ENCODE results near the gene ENPP1. TPM values are rescaled to one million over a fixed set of nuclear protein-coding genes. Genes with fewer than 3 reads are reported as not detected.

Gene ENPP1
- polyA plus RNA-seq, 1 of the 3 experiments (the other 2 are of a cell fraction): not detected

DNA sequence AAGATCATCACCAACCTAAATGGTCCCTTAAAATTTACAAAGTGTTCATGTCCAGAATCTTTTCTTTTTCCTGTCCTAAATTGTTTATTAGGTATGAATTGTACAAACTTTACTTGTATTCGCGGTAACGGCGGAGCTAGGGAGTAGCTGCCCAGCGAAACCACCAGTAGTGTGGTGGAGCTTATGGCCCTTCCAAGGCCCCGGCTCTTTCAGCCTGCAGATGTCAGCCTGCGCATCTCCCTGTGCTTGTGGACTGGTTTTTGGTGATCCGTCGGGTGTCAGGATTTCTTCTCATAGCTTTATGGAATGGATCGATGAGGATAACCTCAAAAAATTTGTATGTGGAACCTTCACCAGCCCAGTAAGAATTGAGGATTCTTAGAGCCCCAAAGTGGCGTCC, 27.2 kb upstream of the ENPP1 start (continued):
- TF ChIP-seq, protein P1, sequence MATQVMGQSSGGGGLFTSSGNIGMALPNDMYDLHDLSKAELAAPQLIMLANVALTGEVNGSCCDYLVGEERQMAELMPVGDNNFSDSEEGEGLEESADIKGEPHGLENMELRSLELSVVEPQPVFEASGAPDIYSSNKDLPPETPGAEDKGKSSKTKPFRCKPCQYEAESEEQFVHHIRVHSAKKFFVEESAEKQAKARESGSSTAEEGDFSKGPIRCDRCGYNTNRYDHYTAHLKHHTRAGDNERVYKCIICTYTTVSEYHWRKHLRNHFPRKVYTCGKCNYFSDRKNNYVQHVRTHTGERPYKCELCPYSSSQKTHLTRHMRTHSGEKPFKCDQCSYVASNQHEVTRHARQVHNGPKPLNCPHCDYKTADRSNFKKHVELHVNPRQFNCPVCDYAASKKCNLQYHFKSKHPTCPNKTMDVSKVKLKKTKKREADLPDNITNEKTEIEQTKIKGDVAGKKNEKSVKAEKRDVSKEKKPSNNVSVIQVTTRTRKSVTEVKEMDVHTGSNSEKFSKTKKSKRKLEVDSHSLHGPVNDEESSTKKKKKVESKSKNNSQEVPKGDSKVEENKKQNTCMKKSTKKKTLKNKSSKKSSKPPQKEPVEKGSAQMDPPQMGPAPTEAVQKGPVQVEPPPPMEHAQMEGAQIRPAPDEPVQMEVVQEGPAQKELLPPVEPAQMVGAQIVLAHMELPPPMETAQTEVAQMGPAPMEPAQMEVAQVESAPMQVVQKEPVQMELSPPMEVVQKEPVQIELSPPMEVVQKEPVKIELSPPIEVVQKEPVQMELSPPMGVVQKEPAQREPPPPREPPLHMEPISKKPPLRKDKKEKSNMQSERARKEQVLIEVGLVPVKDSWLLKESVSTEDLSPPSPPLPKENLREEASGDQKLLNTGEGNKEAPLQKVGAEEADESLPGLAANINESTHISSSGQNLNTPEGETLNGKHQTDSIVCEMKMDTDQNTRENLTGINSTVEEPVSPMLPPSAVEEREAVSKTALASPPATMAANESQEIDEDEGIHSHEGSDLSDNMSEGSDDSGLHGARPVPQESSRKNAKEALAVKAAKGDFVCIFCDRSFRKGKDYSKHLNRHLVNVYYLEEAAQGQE (IDR thresholded peaks at IDR 0.05; ENCODE audit: low read depth, low read length): no peak

DNA sequence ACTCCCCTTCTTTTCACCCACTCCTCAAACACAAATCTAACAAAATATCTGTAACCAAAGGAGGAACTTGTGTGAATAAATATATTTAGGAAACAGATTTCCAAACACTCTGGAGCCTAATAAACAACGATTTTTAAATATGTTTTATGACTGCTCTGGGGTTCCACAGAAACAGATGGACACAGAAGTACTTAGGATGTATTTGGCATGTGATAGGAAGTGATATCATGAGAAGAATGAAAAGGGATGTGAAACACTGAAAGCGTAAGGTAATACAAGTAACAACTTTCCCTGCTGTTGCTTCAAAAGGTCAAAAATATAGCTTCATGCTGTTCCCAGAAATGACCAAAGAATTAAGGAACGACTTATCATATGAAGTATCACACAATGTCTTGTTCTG, 26.1 kb upstream of the ENPP1 start:
- Histone ChIP-seq H3K27ac (ENCODE audit: low read depth in 2 of 2, low read length in 1 of 2) (no peak overlapping the region), H3K4me2 (no peak overlapping the region), H3K9me3 (no peaks in the 10 kb centered on the region), H3K27me3 (ENCODE audit: insufficient read depth) (peaks cover 17% of the 10 kb centered on the region; the same call in 1 of the 2 replicates), H3K36me3 (replicated peaks in 1 of 2; ENCODE audit: control insufficient read depth in 1 of 2, insufficient read depth in 2 of 2, low read length in 1 of 2) (no peaks in the 10 kb centered on the region), H3K4me3 (ENCODE audit: low read depth in 2 of 2, low read length in 1 of 2) (no peak overlapping the region), H3K79me2 (ENCODE audit: insufficient read depth) (no peaks in the 10 kb centered on the region), H4K20me1 (ENCODE audit: insufficient read depth) (no peaks in the 10 kb centered on the region), H3K9me2 (no peaks in the 10 kb centered on the region), H3K9ac (no peak overlapping the region), H3F3A (replicated peaks; ENCODE audit: insufficient read depth) (no peaks in the 10 kb centered on the region), H2AFZ (ENCODE audit: low read depth) (no peak overlapping the region), H3K4me1 (ENCODE audit: control insufficient read depth in 1 of 2, insufficient read depth in 2 of 2, low read depth in 1 of 2, low read length in 1 of 2) (no peaks in the 10 kb centered on the region)
- POLR2A ChIA-PET: no interaction called here
- no peak for DNase-seq
- TF ChIP-seq FOXM1 (IDR thresholded peaks at IDR 0.05; ENCODE audit: low read depth) (no peak), MXI1 (IDR thresholded peaks at IDR 0.05; ENCODE audit: low read depth, low read length) (no peak), RFX5 (IDR thresholded peaks at IDR 0.05; ENCODE audit: low read length) (no peak), SMC3 (IDR thresholded peaks at IDR 0.05; ENCODE audit: low read depth, low read length) (no peak), USF1 (IDR thresholded peaks at IDR 0.05; ENCODE audit: borderline replicate concordance, low read depth) (no peak), FOSL2 (IDR thresholded peaks at IDR 0.05; ENCODE audit: borderline replicate concordance, low read depth) (no peak), SIN3A (IDR thresholded peaks at IDR 0.05; ENCODE audit: borderline replicate concordance, low read depth, low read length) (no peak), RAD21 (IDR thresholded peaks at IDR 0.05; ENCODE audit: low read length) (no peak), TAF1 (IDR thresholded peaks at IDR 0.05; ENCODE audit: borderline replicate concordance, low read depth, low read length) (no peak), JUND (IDR thresholded peaks at IDR 0.05) (no peak), CHD2 (IDR thresholded peaks at IDR 0.05; ENCODE audit: low read length, partially characterized antibody) (no peak), ELF1 (IDR thresholded peaks at IDR 0.05) (no peak), GABPA (IDR thresholded peaks at IDR 0.05; ENCODE audit: low read depth) (no peak)
- TF ChIP-seq, protein P2, sequence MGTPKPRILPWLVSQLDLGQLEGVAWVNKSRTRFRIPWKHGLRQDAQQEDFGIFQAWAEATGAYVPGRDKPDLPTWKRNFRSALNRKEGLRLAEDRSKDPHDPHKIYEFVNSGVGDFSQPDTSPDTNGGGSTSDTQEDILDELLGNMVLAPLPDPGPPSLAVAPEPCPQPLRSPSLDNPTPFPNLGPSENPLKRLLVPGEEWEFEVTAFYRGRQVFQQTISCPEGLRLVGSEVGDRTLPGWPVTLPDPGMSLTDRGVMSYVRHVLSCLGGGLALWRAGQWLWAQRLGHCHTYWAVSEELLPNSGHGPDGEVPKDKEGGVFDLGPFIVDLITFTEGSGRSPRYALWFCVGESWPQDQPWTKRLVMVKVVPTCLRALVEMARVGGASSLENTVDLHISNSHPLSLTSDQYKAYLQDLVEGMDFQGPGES (IDR thresholded peaks at IDR 0.05; ENCODE audit: low read depth, low read length): no peak
- whole genome bisulfite sequencing (ENCODE audit: low lambda C conversion rate): 5% methylated on average over 3 of the region's 3 CpGs
- CTCF ChIA-PET: interaction anchor here (1.2 kb wide), 1 partner anchor 28 kb away, joined by 4 read pairs; no protein-coding TSS in a partner anchor

Measured in SK-N-SH (cell line).